Nephron progenitor cell (in vitro differentiated cells): ENCODE data around the gene NCDN.
"Not testable (repeated sequence)": the region's sequence is repeated elsewhere in the genome, so short reads cannot be mapped to it uniquely, and the experiment has no call there.

ENCODE experiments used
- DNase-seq: peaks from one replicate; pipeline ENCODE4 v3.0.0; 2021
- H3K27ac Mint-ChIP-seq: 2 replicates; pipeline ENCODE4 v1.8.0; 2021; ENCODE audit warnings: mild to moderate bottlenecking, moderate library complexity, mixed read lengths
- H3K27me3 Mint-ChIP-seq: 2 replicates; pipeline ENCODE4 v1.8.0; 2021; ENCODE audit warnings: mild to moderate bottlenecking, low read depth, mixed read lengths; ENCODE audit not compliant: poor library complexity
- H3K36me3 Mint-ChIP-seq: 2 replicates; pipeline ENCODE4 v1.8.0; 2021; ENCODE audit warnings: low read depth, mixed read lengths
- H3K4me1 Mint-ChIP-seq: 2 replicates; pipeline ENCODE4 v1.8.0; 2021; ENCODE audit warnings: mixed read lengths
- H3K4me3 Mint-ChIP-seq: 2 replicates; pipeline ENCODE4 v1.8.0; 2021; ENCODE audit warnings: mild to moderate bottlenecking, moderate library complexity, mixed read lengths
- H3K9me3 Mint-ChIP-seq: 2 replicates; pipeline ENCODE4 v1.8.0; 2021; ENCODE audit warnings: mild to moderate bottlenecking, moderate library complexity, mixed read lengths
- TF ChIP-seq, protein P1 (sequence below): fragments of 200-600 bp; sonication (generic); IDR thresholded peaks from 2 replicates; pipeline ENCODE4 v1.5.0; 2021; ENCODE audit warnings: antibody characterized with exemption

The NCDN gene

DNA sequence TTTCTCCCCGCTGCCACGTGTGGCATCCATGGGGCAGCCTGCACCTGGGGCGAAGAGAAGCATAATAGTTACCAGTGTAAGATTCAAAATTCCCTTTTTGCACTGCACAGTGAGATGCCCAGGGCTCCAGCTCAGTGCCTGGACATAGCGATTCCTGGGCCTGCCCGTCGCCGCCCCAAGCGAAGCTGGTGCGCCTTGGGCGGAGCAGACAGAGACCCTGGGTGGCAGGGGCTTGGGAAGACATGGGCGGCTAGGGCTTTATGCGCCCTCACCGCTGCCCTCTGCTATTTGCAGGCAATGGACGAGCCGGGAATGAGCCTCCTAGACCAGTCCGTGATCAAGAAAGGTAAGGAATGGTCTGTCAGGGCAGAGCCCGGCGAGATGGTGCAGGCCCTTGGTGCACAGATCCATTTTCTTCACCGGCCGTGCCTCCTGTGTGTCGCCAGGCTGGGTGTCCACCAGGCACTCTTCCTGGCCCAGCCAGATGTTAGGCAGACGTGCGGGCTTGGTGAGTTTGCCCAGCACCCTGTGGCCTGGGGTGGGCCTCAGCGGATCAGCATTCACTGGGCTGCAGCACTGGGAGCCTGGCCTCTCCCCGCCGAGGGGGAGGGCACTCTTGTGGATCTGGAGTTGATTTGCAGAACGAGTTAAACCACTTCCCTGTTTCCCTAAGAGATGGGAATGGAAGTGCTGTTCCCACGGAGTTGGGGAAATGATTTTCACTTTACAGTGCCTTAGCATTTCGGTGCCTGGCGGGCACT lies 17.2 kb downstream of the NCDN start:
- TF ChIP-seq, protein P1, sequence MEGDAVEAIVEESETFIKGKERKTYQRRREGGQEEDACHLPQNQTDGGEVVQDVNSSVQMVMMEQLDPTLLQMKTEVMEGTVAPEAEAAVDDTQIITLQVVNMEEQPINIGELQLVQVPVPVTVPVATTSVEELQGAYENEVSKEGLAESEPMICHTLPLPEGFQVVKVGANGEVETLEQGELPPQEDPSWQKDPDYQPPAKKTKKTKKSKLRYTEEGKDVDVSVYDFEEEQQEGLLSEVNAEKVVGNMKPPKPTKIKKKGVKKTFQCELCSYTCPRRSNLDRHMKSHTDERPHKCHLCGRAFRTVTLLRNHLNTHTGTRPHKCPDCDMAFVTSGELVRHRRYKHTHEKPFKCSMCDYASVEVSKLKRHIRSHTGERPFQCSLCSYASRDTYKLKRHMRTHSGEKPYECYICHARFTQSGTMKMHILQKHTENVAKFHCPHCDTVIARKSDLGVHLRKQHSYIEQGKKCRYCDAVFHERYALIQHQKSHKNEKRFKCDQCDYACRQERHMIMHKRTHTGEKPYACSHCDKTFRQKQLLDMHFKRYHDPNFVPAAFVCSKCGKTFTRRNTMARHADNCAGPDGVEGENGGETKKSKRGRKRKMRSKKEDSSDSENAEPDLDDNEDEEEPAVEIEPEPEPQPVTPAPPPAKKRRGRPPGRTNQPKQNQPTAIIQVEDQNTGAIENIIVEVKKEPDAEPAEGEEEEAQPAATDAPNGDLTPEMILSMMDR: no peak
- Mint-ChIP-seq H3K36me3 (no peaks in the 10 kb centered on the region), H3K9me3 (no peaks in the 10 kb centered on the region), H3K27me3 (peaks cover 100% of the 10 kb centered on the region), H3K4me3 (peak overlapping the region; percentile 4), H3K27ac (no peak overlapping the region), H3K4me1 (peaks cover 26% of the 10 kb centered on the region)
- no peak for DNase-seq

- peak overlapping the region; percentile 4 for H3K4me3 Mint-ChIP-seq
- no peak overlapping the region for H3K27ac Mint-ChIP-seq
- no peaks in the 10 kb centered on the region for H3K9me3 Mint-ChIP-seq
- H3K4me1 Mint-ChIP-seq: peaks cover 26% of the 10 kb centered on the region
- no peaks in the 10 kb centered on the region for H3K36me3 Mint-ChIP-seq
- no peak for DNase-seq
- TF ChIP-seq, protein P1: no peak
- peaks cover 100% of the 10 kb centered on the region for H3K27me3 Mint-ChIP-seq
Observed at GRCh38 chr1:35575416-35575958, 17.9 kb downstream of the NCDN start.

GRCh38 chr1:35576061-35576765 lies 18.6 kb downstream of the NCDN start:
- Mint-ChIP-seq H3K4me3 (peak overlapping the region; percentile 70), H3K4me1 (peaks cover 26% of the 10 kb centered on the region), H3K27ac (no peak overlapping the region), H3K27me3 (peaks cover 99% of the 10 kb centered on the region), H3K36me3 (no peaks in the 10 kb centered on the region), H3K9me3 (no peaks in the 10 kb centered on the region)
- TF ChIP-seq, protein P1: no peak
- no peak for DNase-seq

- Mint-ChIP-seq H3K27me3 (peaks cover 98% of the 10 kb centered on the region), H3K4me3 (peak overlapping the region; percentile 70), H3K4me1 (peaks cover 26% of the 10 kb centered on the region)
- DNase-seq, H3K9me3 Mint-ChIP-seq, H3K27ac Mint-ChIP-seq, H3K36me3 Mint-ChIP-seq: not testable (repeated sequence)
Observed at GRCh38 chr1:35576766-35577070, 19.1 kb downstream of the NCDN start.

- DNase-seq: peak; percentile 51
- TF ChIP-seq, protein P1: no peak
- Mint-ChIP-seq H3K27ac (no peak overlapping the region), H3K9me3 (no peaks in the 10 kb centered on the region), H3K36me3 (no peaks in the 10 kb centered on the region), H3K4me1 (peaks cover 26% of the 10 kb centered on the region), H3K27me3 (peaks cover 95% of the 10 kb centered on the region), H3K4me3 (peak overlapping the region; percentile 66)
Observed at GRCh38 chr1:35577071-35577998, 19.7 kb downstream of the NCDN start.

GRCh38 chr1:35580949-35581388 lies 23.4 kb downstream of the NCDN start:
- Mint-ChIP-seq H3K36me3 (no peaks in the 10 kb centered on the region), H3K4me3 (no peak overlapping the region), H3K27ac (no peak overlapping the region)

GRCh38 chr1:35581621-35582020 lies 24.0 kb downstream of the NCDN start:
- Mint-ChIP-seq H3K4me1 (peaks cover 11% of the 10 kb centered on the region), H3K27me3 (peaks cover 65% of the 10 kb centered on the region)
- H3K36me3 Mint-ChIP-seq, H3K27ac Mint-ChIP-seq, DNase-seq, H3K4me3 Mint-ChIP-seq, H3K9me3 Mint-ChIP-seq: not testable (repeated sequence)

More at GRCh38 chr1:35580949-35581388, 23.4 kb downstream of the NCDN start:
- no peak for DNase-seq
- Mint-ChIP-seq H3K27me3 (peaks cover 71% of the 10 kb centered on the region), H3K9me3 (no peaks in the 10 kb centered on the region), H3K4me1 (peaks cover 18% of the 10 kb centered on the region)
- TF ChIP-seq, protein P1: no peak
